Adipose tissue (tissue), 3 donors: ENCODE data around the gene PHF1. TPM values are rescaled to one million over a fixed set of nuclear protein-coding genes. Genes with fewer than 3 reads are reported as not detected.

ENCODE experiments used
- H3K27ac ChIP-seq: one replicate; pipeline ENCODE4 v1.5.1; 2013; ENCODE audit warnings: low read depth, low read length
- WGBS, 3 donors: extraction: QIAGEN DNeasy Blood & Tissue Kit; methylation state at CpG; one replicate each; pipeline ENCODE4 v1.1.7; 2013; 5-methylcytosine and 5-hydroxymethylcytosine counted together
- polyA plus RNA-seq, 3 donors: library from polyadenylated mRNA; stranded (reverse); fragments of 200-250 nt; gene quantifications; one replicate each; pipeline ENCODE4 v1.2.3, GENCODE V29; 2013
- donor health status: healthy with polysubstance abuse.
- donor health status: Bipolar disorder and iron deficiency.
- donor health status: healthy.

PHF1 gene
- polyA plus RNA-seq, 3 donors = 52.3 to 106 (median 73.9) TPM

DNA sequence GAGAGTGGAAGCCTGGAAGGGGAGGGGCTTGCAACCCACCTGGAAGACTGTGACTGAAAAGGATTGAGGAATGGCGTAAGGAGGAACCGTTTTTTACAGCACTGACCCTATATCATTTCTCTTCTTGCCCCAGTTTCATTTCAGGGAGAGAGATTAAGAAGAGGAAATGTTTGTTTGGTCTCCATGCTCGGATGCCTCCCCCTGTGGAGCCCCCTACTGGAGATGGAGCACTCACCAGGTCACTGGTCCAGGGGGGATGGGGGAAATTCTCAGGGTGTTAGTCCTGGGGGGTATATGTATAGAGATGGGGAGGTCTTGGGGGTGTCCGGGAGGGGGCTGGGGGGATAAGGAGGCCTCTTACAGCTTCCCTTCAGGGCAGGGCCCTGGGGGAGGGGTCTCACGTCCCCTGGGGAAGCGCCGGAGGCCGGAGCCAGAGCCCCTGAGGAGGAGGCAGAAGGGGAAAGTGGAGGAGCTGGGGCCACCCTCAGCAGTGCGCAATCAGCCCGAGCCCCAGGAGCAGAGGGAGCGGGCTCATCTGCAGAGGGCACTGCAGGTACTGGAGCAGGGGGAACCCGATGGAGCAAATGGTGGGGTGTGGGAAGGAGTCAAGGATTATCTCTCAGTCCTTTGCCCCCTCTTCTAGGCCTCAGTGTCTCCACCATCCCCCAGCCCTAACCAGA is 3.9 kb downstream of the PHF1 start:
- H3K27ac ChIP-seq = no peak overlapping the region
- 61 to 76% (median 71%) methylated on average over 8 to 12 of the region's 12 CpGs for WGBS, 3 donors

DNA sequence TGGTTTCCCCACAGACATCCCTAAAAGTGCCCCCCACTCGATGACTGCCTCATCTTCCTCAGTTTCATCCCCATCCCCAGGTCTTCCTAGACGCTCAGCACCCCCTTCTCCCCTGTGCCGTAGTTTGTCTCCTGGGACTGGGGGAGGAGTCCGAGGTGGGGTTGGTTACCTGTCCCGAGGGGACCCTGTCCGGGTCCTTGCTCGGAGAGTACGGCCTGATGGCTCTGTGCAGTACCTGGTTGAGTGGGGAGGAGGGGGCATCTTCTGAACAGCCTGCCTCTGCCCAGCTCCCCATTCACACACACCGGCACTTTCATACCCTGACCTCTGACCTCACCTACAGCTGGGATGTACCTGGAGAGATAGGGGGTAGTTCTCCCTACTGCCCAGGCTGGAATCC is 5.0 kb downstream of the PHF1 start:
- no peak overlapping the region for H3K27ac ChIP-seq
- WGBS, 3 donors = 66 to 77% (median 68%) methylated on average over 9 of the region's 9 CpGs

DNA sequence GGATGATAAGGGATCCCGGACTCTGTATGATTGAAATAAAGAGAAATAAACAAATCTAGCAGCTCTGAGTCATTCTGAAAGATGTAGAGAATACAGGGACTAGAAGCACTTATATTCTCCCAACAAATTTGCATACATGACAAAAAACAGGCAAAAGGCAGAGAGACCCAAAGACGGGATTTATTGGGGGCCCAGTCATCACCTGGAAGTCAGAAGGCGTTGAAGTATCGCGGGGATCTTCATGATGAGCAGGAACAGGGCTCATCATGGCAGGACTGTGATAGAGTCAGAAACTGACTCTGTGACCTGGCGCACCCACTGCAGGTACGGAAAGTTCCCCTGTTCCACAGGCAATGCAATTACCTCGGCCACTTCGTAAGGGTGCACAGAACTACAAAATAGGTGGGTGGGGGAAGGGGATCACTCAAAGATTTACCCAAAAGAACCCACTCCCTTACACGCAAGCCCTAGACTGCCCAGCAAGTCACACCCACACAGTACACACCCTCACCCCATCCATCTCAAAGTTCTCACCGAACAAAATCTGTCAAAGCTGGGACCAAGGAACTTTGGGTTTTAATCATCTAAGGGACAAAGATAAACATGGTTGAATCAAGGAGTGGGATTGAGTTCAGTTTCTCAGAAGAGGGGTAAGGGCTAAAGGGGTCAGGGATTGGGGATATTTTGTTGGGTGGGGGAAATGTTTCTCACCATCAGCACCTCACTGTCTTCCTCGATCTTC is 5.7 kb downstream of the PHF1 start:
- 51 to 65% (median 63%) methylated on average over 12 of the region's 12 CpGs for WGBS, 3 donors
- H3K27ac ChIP-seq = no peak overlapping the region

DNA sequence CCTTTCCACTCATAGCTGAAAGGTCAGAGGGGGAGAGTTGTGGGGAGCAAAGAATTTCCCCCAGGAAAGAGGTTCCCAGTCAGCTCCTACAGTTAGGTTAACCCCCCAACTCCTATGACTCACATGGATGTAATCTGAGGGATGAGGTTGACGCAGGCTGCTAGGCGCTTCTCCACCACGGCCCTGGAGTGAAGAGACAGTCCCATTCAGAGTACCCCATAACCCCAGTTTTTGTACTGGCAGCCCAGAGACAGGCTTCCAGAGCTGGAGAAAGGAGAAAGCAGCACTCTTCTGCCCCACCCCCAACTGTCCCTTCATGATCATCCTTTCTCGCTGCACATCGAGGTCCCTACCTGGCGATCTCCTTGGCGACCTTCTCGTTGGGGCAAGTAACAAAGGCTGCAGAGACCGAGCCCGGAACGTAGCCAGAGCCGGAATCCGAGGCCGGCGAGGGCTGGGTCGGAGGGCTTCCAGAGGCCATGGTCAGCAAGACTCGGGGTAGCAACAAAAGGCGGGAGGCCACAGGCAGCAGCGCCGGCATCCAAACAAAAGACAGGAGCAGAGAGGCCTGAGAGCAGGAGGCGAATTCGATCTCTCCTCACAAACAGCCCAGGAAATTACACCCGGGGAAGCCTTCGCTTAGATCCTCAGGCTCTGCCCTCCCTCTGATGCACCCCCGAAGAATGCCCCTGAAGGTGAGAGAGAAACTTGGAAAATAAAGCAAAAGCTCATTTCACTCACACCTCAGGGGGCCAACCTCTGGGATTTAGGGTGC is 6.5 kb downstream of the PHF1 start:
- 1 to 3% (median 3%) methylated on average over 25 of the region's 25 CpGs for WGBS, 3 donors
- no peak overlapping the region for H3K27ac ChIP-seq

DNA sequence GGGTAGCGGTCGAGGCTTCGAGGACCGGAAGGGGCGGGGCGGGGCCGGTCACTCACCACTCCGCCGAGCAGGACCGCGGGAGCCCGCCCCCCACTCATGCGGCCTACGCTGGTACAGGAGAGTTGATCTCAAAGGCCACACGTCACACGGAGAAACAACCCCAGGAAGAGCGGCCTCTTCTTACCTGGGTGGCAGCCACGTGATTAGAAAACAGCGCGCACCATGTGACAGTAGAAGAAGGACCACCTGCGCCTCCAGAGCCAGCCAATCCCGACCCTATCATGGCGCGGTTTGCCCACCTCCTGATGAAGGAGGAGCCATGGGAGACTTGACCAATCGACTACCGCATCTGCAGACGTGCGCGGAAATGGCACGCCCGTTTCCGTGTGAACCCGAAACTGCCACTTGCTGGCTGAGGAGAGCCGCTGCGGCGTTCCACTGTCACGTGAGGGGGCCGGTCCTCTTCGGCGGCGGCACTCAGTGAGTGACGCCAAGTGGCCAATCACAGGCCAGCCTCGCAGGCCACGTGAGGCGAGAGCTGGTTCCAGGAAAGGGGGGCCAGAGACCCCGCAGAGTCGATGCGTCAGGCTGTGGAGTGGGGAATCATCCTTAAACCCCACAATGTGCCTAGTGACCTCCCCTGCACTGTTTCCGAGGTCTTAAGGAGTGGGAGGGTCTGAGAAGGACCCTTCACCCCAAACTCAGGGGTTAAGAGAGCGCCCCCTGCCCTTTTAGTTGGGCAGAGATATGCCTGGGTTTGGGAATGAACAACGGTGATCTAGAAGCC is 7.3 kb downstream of the PHF1 start, which contains the start of gene CUTA:
Gene CUTA, minus strand, starts transcription at position 205 of the 787 bp plus-strand sequence. Its CDS starts 107 bp downstream, at position 98.
- WGBS, 3 donors = 0 to 1% (median 0%) methylated on average over 51 of the region's 51 CpGs
- H3K27ac ChIP-seq = peak within 1 kb of the TSS; percentile 75

DNA sequence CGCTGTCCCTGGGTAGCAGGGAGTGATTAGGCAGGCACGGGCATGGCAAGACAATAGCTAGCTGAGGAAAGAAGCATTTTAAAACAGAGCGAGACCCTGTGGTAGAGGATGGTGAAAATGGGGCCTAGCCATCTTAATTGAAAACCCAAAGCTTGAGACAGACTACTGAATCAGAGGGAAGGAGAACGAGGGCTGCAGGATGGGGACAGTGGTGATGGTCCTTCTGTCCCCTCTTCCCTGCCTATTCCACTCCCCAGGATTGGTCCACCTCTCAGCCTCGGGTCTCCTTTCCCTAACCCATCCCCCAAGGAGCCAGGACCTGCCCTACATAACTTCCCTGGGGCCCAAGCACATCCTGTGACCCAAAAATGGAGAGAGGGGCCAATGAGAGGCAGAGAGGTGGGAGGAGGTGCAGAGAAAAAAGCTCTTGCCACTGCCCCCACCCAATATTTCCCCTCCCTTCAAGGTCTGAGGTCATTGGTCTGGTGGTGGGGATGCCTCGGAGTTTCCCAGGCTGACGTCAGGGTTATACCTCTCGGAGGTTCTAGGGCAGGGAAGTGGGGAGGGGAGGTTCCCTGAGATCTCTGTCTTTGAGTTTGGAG is 8.0 kb downstream of the PHF1 start:
- WGBS, 3 donors = 42 to 47% (median 43%) methylated on average over 8 of the region's 8 CpGs
- H3K27ac ChIP-seq = peak overlapping the region; percentile 75

DNA sequence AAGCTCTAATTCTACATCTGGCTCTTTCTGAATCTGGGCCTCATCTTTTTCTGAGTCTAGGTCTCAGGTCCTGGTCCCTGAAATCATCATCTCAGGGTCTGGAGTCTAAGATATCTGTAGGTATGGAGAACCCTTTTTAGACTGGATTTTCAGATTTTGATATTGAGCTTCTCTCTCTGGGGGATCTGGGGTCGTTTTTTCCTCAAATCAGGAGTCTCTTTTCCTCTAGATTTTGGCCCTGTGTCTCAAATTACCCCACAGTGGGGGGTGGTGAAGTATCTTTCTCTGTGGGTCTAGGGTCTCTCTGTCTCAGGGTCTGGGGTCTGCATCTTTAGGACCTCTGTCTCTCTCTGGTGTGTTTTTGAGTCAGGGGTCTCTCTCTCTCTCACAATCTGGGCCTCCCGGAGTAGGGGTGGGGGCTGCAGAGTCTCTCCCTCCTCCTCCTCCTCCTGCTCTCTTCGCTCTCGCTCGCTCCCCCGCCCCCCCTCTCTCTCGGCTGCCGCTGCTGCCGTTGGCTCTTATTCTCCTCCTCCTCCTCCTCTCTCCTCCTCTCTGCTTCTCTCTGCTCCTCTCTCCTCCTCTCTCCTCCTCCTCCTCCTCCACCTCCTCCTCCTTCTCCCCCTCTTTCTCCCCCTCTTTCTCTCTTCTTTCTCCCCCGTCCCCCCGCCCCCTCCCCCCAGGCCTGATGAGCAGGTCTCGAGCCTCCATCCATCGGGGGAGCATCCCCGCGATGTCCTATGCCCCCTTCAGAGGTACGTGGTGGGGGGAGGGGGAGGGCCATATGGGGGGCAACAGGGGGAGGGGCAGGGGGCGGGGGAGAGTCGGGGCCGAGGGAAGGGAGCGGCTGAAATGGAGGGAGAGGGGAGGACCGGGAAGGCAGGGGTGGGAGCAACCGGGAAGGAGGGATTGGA is 9.0 kb downstream of the PHF1 start, which contains the start of gene SYNGAP1:
Gene SYNGAP1, plus strand, starts transcription at position 486 of the 911 bp plus-strand sequence. Its CDS starts 200 bp downstream, at position 686.
- 3 to 7% (median 5%) methylated on average over 19 to 22 of the region's 22 CpGs for WGBS, 3 donors
- H3K27ac ChIP-seq = peak within 1 kb of the TSS; percentile 19

DNA sequence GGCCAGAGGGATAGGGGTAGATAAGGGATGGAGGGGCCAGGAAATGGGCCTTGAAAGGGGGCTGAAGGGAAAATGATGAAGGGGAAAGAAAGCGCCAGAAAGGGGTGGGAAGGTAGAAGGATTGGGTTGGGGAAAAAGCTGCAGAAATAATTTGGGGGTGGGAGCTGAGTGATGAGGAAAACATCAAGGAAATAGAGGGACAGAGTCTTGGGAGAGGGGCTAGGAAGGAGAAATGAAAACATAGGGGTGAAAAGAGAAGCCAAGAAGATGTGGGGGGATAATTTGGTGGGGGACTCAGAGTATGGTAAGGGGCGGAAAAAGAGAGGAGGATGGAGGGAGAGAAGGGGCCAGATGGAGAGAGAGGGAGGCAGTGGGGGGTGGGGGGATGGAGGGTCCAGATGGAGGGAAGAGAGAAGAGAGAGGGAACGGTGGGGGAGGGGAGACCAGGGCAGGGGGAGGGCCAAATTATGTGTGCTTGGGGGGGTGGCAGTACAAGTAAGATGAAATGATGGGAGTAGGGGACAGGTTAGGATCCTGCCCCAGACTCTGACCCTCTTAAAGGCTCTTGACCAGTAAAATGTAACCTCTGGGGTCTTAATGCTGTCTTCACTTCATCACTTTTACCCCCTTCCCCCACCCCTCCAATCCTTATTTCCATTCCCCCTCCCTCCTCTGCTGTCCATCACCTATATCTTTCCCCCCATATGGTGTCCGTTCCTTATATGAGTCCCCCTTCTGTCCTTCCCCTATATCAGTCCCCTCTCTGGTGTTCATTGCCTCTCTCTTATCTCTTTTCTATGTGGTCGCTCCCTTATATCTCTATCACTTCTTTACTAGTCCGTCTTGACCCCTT is 9.9 kb downstream of the PHF1 start:
- WGBS, 3 donors = 54 to 69% (median 61%) methylated on average over 6 of the region's 6 CpGs
- H3K27ac ChIP-seq = peak overlapping the region; percentile 10

DNA sequence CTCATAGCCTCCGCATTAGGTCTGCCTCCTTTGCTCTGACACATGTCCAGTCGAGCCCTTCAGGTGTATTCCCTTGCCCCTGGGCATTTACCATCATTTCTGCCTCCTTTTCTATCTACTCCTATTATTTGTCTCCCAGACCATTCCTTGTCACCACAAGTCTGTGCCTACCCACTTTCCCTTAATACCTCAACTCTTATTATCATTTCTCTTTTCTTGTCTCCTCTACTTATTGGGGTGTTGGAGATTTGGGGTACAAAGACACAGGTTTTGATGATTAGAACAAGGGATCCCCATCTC is 10.5 kb downstream of the PHF1 start:
- WGBS, 3 donors = 82 to 87% (median 86%) methylated on average over 2 of the region's 2 CpGs
- no peak overlapping the region for H3K27ac ChIP-seq

DNA sequence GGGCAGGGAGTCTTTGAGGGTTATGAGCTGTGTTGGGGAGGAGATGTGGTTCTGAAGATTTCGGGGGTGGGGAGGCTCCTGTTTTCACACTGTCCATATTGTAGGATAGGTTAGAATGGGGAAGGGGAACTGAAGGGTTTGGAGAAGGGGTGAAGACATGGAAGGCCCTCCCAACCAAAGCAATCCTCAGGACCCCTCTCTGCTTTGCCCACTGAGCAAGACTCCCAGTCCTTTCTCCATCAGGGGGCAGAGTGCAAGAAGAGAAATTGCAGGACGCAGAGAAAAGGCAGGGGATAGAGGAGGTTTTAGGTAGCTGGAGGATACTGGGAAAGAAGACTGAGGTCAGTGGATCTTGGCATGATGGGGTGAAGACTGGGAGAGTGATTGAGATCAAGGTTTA is 13.0 kb downstream of the PHF1 start:
- H3K27ac ChIP-seq = no peak overlapping the region
- WGBS, 3 donors = 89 to 93% (median 92%) methylated on average over 2 of the region's 2 CpGs

DNA sequence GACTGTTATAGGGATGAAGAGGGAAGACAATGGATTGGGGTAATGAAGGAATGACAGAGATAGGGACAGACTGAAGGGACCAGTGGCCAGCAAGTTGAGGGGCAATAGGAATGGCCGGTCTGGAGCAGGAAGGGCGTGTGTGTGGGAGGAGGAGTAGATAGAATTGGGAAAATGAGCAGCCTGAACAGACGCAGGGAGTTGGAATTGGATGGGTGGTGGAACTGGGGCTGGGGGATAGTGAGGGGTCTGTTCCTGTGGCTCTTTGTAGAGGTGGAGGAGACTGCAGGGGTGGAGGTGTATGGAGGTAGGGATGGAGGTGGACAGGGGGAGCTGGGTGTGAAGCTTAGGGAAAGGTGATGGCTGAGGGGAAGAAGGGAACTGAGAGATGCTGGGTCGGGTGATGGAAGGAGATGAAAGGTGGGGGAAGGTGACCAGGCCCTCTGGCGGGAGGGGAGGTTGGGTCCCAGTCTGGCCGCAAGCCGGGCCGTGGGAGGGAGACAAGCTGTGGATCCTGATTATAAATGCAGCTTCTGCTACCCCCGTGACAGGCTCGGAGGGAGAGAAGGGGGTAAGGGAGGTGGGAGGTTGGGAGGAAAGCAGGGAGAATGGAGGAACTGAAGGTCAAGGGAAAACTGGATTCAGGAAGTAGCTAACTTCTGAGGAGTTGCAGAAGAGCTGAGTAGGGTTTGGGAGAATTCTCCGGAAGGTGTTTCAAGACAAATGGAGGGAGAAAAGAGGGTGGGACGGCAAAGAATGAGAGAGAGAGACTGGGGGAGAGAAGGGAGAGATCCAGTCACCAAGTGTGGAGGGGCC is 14.2 kb downstream of the PHF1 start:
- peak overlapping the region; percentile 86 for H3K27ac ChIP-seq
- WGBS, 3 donors = 12 to 18% (median 14%) methylated on average over 12 of the region's 12 CpGs

DNA sequence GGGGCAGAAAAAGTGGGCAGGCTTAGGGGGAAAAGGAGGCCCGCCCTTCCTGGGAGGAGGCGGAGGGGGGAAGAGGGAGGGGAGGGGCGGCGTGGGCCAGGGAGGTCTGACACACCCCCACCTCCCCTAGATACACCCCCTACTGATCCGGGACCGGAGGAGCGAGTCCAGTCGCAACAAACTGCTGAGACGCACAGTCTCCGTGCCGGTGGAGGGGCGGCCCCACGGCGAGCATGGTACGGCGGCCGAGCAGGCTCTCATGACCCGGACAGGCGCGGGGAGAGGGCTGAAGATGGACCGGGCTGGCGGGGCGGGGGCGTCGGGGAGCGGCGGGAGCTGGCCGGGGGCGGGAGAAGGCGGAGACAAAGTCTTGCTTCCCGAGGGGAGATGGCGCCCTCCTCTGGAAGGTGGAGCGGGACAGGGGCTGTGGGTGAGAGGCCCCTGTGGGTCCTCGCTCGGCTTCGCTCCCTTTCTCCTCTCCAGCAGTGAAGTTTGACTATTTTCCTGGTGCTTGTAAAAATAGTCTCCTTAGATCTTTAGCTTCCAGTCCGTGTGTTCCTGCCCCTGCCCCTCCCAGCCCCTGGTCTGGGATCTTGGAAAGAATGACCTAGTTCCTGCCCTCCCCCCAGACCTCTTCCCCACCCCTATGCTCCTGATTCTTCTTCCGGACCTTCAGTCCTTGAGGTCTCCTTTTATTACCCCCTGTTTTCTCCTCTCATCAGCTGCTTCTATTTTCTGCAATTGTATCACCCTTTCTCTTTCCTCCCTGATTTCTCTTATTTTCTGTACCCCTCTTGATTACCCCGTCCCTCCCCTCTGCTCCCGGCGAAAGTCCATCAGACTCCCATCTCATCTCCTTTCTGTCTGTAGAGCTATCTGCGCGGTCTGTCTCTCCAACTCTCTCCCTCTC is 15.1 kb downstream of the PHF1 start:
- H3K27ac ChIP-seq = peak overlapping the region; percentile 86
- 0 to 3% (median 1%) methylated on average over 29 to 43 of the region's 43 CpGs for WGBS, 3 donors

DNA sequence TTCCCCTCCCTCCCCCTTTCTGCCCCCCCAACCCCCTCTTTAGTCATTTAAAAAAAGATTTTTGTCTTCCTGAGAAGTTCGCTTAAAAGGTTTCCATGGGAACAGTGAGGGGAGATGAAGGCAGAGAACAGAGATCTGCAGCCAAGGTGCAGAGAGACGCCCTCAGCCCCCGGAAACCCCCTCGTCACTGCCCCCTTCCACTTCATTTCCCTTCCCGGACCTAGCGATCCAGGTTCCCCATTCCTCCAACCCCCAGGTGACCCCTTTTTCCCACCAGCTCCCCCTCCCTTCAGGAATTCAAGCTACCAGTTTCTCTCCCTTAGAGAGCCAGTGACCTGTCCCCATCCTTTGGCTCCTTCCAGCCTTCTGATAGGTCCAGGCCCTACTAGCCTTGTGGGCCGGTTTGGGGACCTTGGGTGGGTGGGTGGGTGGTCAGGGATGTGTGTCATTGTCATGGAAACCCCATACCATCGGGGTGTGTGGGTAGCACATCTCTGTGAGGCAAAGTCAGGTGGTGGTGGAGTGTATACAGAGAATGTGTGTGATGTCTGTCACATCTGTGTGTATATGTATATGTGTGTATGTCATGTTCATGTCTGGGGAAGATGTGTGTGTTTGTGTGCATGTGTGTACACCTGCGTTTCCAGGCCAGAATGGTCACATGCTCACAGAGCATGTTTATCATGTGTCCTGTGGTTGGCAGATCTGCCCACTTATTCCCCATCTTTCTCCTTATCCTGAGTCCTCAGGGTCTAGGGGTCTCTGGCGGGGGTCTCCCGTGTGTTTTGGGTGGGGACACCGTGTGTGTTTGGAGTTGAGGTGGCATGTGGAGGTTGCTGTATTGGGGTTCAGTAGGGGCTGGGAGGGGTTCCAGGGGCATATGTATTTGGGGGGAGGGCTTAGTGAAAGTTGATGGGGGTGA is 16.0 kb downstream of the PHF1 start:
- 8 to 10% (median 8%) methylated on average over 12 of the region's 12 CpGs for WGBS, 3 donors
- H3K27ac ChIP-seq = no peak overlapping the region
